Liver (tissue), 9 donors: ENCODE measurements around the gene TNFRSF11A. TPM values are rescaled to one million over a fixed set of nuclear protein-coding genes. Genes with fewer than 3 reads are reported as not detected.

Experiments
- DNase-seq: peaks from one replicate; pipeline ENCODE4 v3.0.0-alpha.2; 2017; ENCODE audit warnings: low spot score
- H3K27ac ChIP-seq, 2 donors: one replicate each; pipeline ENCODE4 v1.7.0; 2013; ENCODE audit warnings: inconsistent platforms in 2 of 2, low read length in 2 of 2, control low read depth in 1 of 2, low read depth in 1 of 2, mild to moderate bottlenecking in 1 of 2
- H3K27me3 ChIP-seq, 4 donors: one replicate each; pipeline versions ENCODE4 v1.6.1 to v1.7.0; 2013; ENCODE audit warnings: low read length in 3 of 4, inconsistent platforms in 1 of 4, mild to moderate bottlenecking in 1 of 4, moderate library complexity in 1 of 4; ENCODE audit not compliant: control insufficient read depth in 4 of 4, insufficient read depth in 4 of 4
- H3K36me3 ChIP-seq, 4 donors: one replicate each; pipeline versions ENCODE4 v1.6.1 to v1.7.0; 2013; ENCODE audit warnings: low read length in 3 of 4, mild to moderate bottlenecking in 3 of 4, low read depth in 1 of 4, moderate library complexity in 1 of 4; ENCODE audit not compliant: control insufficient read depth in 4 of 4, insufficient read depth in 3 of 4
- H3K4me1 ChIP-seq, 4 donors: one replicate each; pipeline versions ENCODE4 v1.6.1 to v1.7.0; 2013; ENCODE audit warnings: low read length in 3 of 4, mild to moderate bottlenecking in 3 of 4, moderate library complexity in 1 of 4; ENCODE audit not compliant: control insufficient read depth in 4 of 4, insufficient read depth in 4 of 4
- H3K4me3 ChIP-seq, 3 donors: one replicate each; pipeline versions ENCODE4 v1.6.1 to v1.7.0; 2013; ENCODE audit warnings: low read length in 3 of 3, control low read depth in 1 of 3, low read depth in 1 of 3, mild to moderate bottlenecking in 1 of 3
- H3K9ac ChIP-seq, 2 donors: one replicate each; pipeline ENCODE4 v1.7.0; 2013; ENCODE audit warnings: low read length in 2 of 2, mild to moderate bottlenecking in 2 of 2, moderate library complexity in 2 of 2, control low read depth in 1 of 2, low read depth in 1 of 2
- H3K9me3 ChIP-seq, 4 donors: one replicate each; pipeline versions ENCODE4 v1.6.1 to v1.7.0; 2013; ENCODE audit warnings: low read length in 3 of 4; ENCODE audit not compliant: control insufficient read depth in 4 of 4
- ATF3 ChIP-seq: IDR thresholded peaks from 2 replicates; pipeline ENCODE4 v1.6.1; 2016; ENCODE audit warnings: antibody characterized with exemption
- CTCF ChIP-seq: fragments of 150-350 bp; IDR thresholded peaks from 2 replicates; pipeline ENCODE4 v1.5.1; 2017; ENCODE audit warnings: improper control_type of control experiment, low read depth, low read length; ENCODE audit not compliant: missing input control
- EGR1 ChIP-seq, 2 donors: IDR thresholded peaks; 2 replicates each; pipeline ENCODE4 v1.6.1; 2016 to 2018; ENCODE audit warnings: antibody characterized with exemption in 2 of 2, low read depth in 2 of 2
- FOXA1 ChIP-seq: IDR thresholded peaks from 2 replicates; pipeline ENCODE4 v1.6.1; 2016; ENCODE audit warnings: antibody characterized with exemption
- GABPA ChIP-seq, 2 donors: IDR thresholded peaks in 1 of 2; conservative IDR thresholded peaks in 1 of 2; 2 replicates each; pipeline ENCODE4 v1.6.1; 2016; ENCODE audit warnings: antibody characterized with exemption in 2 of 2, mild to moderate bottlenecking in 1 of 2, moderate library complexity in 1 of 2
- HNF4A ChIP-seq, 2 donors: conservative IDR thresholded peaks; 2 replicates each; pipeline ENCODE4 v1.6.1; 2016; ENCODE audit warnings: antibody characterized with exemption in 2 of 2, mild to moderate bottlenecking in 2 of 2
- HNF4G ChIP-seq: IDR thresholded peaks from 2 replicates; pipeline ENCODE4 v1.6.1; 2016; ENCODE audit warnings: antibody characterized with exemption
- NR2F2 ChIP-seq: IDR thresholded peaks from 2 replicates; pipeline ENCODE4 v1.6.1; 2016; ENCODE audit warnings: antibody characterized with exemption
- RAD21 ChIP-seq, 2 donors: IDR thresholded peaks; 2 replicates each; pipeline ENCODE4 v1.6.1; 2016; ENCODE audit warnings: antibody characterized with exemption in 2 of 2, mild to moderate bottlenecking in 2 of 2
- REST ChIP-seq: IDR thresholded peaks from 2 replicates; pipeline ENCODE4 v1.6.1; 2016; ENCODE audit warnings: antibody characterized with exemption, mild to moderate bottlenecking
- SP1 ChIP-seq: IDR thresholded peaks from 2 replicates; pipeline ENCODE4 v1.6.1; 2018; ENCODE audit warnings: antibody characterized with exemption, mild to moderate bottlenecking
- YY1 ChIP-seq: IDR thresholded peaks from 2 replicates; pipeline ENCODE4 v1.6.1; 2016; ENCODE audit warnings: antibody characterized with exemption, mild to moderate bottlenecking
- ZBTB33 ChIP-seq: IDR thresholded peaks from 2 replicates; pipeline ENCODE4 v1.6.1; 2016; ENCODE audit warnings: antibody characterized with exemption
- WGBS: extraction: QIAGEN DNeasy Blood & Tissue Kit; methylation state at CpG from one replicate; pipeline ENCODE4 v1.1.7; 2013; 5-methylcytosine and 5-hydroxymethylcytosine counted together
- polyA plus RNA-seq, 2 donors: library from polyadenylated mRNA; stranded (reverse) in 1 of 2; unstranded in 1 of 2; fragments of 200-250 nt in 1 of 2; fragments of >200 nt in 1 of 2; fragmentation: Nextera tagmentation in 1 of 2; extraction: Ambion mirVana in 1 of 2; gene quantifications; one replicate each; pipeline versions ENCODE4 v1.2.1 to v1.2.3, GENCODE V29; 2013 to 2015
- total RNA-seq, 2 donors: library from RNA; depleted of rRNA; stranded (reverse); fragments of >200 nt; gene quantifications; one replicate each; pipeline ENCODE4 v1.2.3, GENCODE V29; 2014
- donor health status: healthy.
- donor health status: healthy.
- donor health status: healthy.
- donor health status: healthy.
- donor health status: healthy.

The TNFRSF11A gene
- total and polyA plus RNA-seq, 4 donors: 0.32 to 1.8 (median 0.90) TPM

GRCh38 chr18:62328586-62329525, 3.7 kb downstream of the TNFRSF11A start:
- 81% methylated on average over 6 of the region's 6 CpGs for WGBS
- Histone ChIP-seq H3K27ac (no peak overlapping the region), H3K36me3 (no peaks in the 10 kb centered on the region), H3K4me3 (no peak overlapping the region), H3K9ac (no peak overlapping the region), H3K4me1 (peaks cover 0 to 18% (median 13%) of the 10 kb centered on the region in 4 donors), H3K27me3 (peaks cover 0 to 11% (median 0%) of the 10 kb centered on the region in 4 donors), H3K9me3 (no peaks in the 10 kb centered on the region)
- no peak for DNase-seq
- TF ChIP-seq SP1: no peak
- no peak for TF ChIP-seq NR2F2
- no peak for TF ChIP-seq HNF4G
- TF ChIP-seq FOXA1: no peak
- TF ChIP-seq HNF4A (conservative IDR thresholded peaks at IDR 0.05): no peak
- TF ChIP-seq YY1: no peak
- TF ChIP-seq EGR1 (IDR thresholded peaks at IDR 0.05; ENCODE audit: low read depth in 2 of 2): no peak
- no peak for TF ChIP-seq ZBTB33
- no peak for TF ChIP-seq CTCF
- no peak for TF ChIP-seq ATF3
- no peak for TF ChIP-seq REST
- no peak for TF ChIP-seq RAD21 (IDR thresholded peaks at IDR 0.05)
- TF ChIP-seq GABPA (IDR thresholded peaks at IDR 0.05 in 1 of 2, conservative IDR thresholded peaks at IDR 0.05 in 1 of 2): no peak
